WI38 (cell line): ENCODE measurements around the gene SUPT6H.

ENCODE experiments used
- H3K4me3 ChIP-seq: 2 replicates; pipeline ENCODE4 v1.5.1; 2011; ENCODE audit warnings: low read depth, mild to moderate bottlenecking, control low read depth, low read length
- TF ChIP-seq, protein P1 (sequence below): IDR thresholded peaks from 2 replicates; pipeline ENCODE4 v1.5.1; 2012; ENCODE audit warnings: low read depth, mild to moderate bottlenecking, control low read depth, low read length

The SUPT6H gene

DNA sequence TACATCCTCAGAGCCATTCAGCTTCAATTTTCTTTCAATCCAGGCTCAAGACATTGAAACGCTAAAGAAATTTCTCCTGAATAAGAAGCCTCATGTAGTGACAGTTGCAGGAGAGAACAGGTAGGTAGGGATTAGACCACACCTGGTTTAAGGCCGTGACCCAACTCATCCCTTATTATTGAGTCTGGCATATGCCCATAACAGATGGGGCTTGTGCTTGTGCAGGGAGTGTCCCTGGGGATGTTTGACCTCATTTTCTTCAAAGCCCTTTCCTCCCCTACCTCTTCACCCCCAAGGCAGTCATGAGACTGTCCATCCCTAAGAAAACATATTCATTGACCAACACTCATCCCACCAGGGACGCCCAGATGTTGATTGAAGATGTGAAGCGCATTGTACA lies 24.3 kb downstream of the SUPT6H start:
- TF ChIP-seq, protein P1, sequence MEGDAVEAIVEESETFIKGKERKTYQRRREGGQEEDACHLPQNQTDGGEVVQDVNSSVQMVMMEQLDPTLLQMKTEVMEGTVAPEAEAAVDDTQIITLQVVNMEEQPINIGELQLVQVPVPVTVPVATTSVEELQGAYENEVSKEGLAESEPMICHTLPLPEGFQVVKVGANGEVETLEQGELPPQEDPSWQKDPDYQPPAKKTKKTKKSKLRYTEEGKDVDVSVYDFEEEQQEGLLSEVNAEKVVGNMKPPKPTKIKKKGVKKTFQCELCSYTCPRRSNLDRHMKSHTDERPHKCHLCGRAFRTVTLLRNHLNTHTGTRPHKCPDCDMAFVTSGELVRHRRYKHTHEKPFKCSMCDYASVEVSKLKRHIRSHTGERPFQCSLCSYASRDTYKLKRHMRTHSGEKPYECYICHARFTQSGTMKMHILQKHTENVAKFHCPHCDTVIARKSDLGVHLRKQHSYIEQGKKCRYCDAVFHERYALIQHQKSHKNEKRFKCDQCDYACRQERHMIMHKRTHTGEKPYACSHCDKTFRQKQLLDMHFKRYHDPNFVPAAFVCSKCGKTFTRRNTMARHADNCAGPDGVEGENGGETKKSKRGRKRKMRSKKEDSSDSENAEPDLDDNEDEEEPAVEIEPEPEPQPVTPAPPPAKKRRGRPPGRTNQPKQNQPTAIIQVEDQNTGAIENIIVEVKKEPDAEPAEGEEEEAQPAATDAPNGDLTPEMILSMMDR, result no peak

DNA sequence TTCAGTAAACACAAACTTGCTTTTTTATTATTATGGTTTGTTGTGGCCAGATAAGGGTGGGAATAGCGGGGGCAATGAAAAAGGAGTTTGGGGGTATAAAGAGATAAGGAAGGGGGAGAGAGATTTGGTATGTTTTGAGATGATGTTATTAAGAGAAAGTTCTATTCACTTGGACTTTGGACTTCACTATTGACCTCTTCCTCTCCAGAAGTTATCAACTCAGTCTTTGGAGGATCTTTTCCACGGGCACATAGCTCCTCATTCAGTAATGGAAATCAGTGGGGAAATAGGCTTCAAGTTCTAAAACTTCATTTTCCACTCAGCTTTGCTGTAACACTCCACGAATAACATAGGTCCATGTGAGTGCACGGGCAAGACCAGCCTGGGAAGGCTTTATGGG lies 26.5 kb downstream of the SUPT6H start:
- no peak overlapping the region for H3K4me3 ChIP-seq
- TF ChIP-seq, protein P1, result no peak

More for the DNA sequence above, 24.3 kb downstream of the SUPT6H start:
- H3K4me3 ChIP-seq, result no peak overlapping the region

DNA sequence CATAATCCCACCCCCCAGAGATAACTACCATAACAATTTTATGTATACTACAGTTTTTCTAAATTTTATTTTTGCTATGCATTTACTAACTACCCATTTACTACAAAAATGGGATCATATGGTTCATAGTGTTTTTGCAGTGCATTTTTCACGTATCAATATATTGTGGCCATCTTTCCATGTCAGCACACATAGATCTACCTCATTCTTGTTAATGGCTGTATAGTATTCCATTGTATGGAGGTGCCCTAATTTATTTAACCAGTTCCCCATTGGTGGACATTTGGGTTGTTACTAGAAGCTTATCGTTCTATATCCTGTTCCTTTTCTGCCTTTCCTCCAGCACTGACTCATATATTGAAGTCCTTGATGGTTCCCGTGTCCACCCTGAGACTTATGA lies 27.0 kb downstream of the SUPT6H start:
- TF ChIP-seq, protein P1, result no peak
- H3K4me3 ChIP-seq, result no peak overlapping the region

DNA sequence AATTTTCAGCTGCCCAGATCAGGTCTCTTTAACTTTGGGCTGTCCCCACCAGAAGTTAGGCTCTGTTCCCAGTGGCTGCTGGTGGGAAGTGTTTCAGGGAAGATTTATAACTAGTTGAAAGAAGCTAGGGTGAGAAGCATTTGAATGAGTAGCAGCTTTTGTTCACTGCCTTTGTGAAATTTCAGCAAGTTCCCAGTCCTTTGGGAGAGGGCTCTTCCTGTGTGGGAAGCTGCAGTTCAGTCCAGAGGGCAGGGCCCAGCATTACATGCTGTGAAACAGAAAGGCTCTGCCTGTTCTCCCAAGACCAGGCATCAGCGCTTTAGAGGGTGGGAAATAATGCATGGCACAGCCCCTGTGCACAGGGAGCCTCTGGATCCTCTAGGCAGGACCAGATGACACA lies 31.9 kb downstream of the SUPT6H start:
- TF ChIP-seq, protein P1, result no peak
- no peak overlapping the region for H3K4me3 ChIP-seq

DNA sequence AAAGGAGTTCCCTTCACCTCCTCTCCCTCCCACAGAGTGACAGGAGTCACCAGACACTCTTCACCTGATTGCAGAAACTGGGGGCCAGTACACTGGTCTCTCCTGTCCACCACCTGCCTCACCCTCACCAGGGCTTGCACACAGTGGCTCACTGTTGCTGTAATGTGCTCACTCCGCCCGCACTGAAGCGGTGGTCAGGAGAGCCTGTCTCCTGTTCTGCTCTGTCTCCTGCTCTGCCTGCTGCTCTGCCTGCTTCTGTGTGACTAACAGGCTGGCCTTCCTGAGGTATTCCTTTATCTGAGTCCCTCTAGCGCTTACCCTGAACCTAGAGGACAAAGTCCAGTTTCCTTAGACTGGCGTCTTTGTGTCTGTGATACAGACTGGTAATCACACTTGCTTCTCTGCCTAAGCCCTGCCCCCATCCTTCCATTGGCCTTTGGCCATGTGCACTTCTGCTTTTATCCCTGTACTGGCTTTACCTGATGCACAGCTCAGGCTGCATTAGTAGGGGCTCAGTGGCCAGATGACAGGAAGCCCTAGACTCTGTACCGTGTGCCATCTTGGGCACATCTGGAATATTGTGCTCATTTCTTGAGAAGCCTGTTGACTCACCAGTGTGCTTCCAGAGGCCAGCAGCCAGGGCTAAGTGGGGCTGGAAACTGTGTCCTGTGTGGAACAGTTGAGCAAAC lies 36.4 kb downstream of the SUPT6H start:
- TF ChIP-seq, protein P1, result no peak

DNA sequence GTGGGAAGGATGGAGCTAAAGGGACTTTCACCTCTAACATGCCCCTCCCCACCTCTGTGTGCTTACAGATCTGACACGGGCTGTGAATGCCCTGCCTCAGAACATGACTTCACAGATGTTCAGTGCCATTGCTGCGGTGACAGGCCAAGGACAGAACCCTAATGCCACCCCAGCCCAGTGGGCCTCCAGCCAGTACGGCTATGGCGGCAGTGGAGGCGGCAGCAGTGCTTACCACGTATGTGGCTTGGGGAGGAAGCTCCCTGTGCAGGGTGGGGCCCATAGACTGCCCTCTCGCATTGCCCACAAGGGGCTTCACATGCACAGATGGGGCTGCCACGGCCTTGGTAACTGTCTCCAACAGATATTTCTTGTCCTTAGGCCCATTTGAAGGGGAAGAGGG lies 38.3 kb downstream of the SUPT6H start:
- H3K4me3 ChIP-seq, result no peak overlapping the region

More for the DNA sequence above, 36.4 kb downstream of the SUPT6H start:
- H3K4me3 ChIP-seq, result no peak overlapping the region

DNA sequence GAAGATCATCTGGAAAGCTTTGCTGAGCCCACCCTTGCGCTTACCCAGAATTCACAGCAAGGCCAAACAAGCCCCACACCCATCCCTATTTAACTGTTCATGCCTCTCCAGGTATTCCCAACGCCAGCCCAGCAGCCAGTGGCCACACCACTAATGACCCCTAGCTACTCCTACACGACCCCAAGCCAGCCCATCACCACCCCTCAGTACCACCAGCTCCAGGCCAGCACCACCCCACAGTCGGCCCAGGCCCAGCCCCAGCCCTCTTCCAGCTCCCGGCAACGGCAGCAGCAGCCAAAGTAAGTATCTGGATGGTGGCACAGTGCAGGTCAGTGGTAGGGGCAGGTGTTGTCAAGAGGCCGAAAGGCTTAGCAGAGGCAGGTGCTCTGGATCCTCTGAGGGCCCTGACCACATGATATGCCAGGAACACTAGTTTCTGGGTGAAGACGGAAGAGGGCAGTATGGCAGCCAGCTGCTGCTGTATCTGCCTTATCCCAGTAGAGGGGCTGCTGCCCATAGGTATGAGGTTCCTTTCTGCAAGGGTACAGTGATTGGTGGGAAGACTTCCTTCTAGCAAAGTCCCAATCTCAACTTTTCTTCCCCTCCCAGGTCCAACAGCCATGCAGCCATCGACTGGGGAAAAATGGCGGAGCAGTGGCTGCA lies 39.0 kb downstream of the SUPT6H start:
- TF ChIP-seq, protein P1, result no peak

More for the DNA sequence above, 38.3 kb downstream of the SUPT6H start:
- TF ChIP-seq, protein P1, result no peak

More for the DNA sequence above, 39.0 kb downstream of the SUPT6H start:
- H3K4me3 ChIP-seq, result no peak overlapping the region
